ENCODE data around the gene CDC42EP3.

CDC42EP3 gene

GRCh38 chr2:37656512-37657423 is 14.7 kb downstream of the CDC42EP3 start:
- peaks cover 13% of the 10 kb centered on the region for H3K4me1 ChIP-seq
- H3K4me3 ChIP-seq (ENCODE audit: low read depth, low read length): no peak overlapping the region
- H3K9me3 ChIP-seq (ENCODE audit: control insufficient read depth, low read length): no peaks in the 10 kb centered on the region
- no peaks in the 10 kb centered on the region for H3K36me3 ChIP-seq (ENCODE audit: control insufficient read depth, insufficient read depth, low read length)
- peak overlapping the region; percentile 46 for H3K27ac ChIP-seq
- no peak overlapping the region for H3K4me2 ChIP-seq (ENCODE audit: low read length)
- H2AFZ ChIP-seq: no peak overlapping the region
- H3K79me2 ChIP-seq: peaks cover 3% of the 10 kb centered on the region
- H3K27me3 ChIP-seq (ENCODE audit: control insufficient read depth, insufficient read depth, low read length): no peaks in the 10 kb centered on the region
- H3K9ac ChIP-seq: no peak overlapping the region
- TF ChIP-seq CTCF (IDR thresholded peaks at IDR 0.05): no peak

DNA sequence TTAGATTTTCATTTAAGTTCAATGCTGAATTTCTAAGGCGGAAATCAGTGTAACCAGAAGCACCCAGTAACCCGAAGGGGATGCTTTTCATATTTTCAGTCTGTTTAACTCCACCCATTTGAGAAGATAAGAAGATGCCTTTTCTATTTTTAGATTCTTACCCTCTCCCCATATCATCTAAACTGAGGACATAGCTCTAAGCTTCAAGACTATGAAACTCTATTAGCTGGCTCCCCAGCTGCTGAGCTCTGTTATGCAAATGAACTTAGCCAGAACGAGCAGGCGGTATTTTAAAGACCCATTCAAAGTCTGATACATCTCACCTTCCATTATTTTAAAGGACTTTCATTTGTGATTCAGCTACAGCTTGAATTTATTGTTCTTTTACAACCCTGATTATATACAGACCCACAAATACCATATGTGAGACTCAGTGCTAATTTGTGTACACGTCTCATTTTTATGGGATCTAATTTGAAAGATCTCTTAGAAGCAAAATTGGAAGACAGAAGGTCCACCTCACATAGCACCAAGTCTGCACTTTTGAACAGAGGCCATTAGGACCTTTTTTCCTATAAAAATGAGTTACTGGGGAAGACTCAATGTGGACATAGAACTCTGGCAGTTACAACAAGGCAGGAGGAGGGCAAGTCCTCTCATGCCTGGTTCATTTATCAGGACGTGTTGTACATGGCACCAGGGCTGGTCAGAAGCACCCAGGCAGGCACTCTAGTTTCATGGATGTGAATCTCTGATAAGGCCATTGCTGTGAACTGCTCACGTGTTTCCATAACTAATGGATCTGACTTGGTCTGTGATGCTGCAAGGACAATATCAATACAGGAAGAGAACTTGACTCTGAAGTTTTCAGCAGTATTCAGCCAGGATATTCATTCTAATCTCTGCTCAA is 16.3 kb downstream of the CDC42EP3 start:
- Histone ChIP-seq H3K27ac (no peak overlapping the region), H3K4me1 (peaks cover 13% of the 10 kb centered on the region)
- no peak for TF ChIP-seq CTCF (IDR thresholded peaks at IDR 0.05)

GRCh38 chr2:37654419-37654818 is 17.0 kb downstream of the CDC42EP3 start:
- no peak overlapping the region for H2AFZ ChIP-seq
- H3K4me2 ChIP-seq (ENCODE audit: low read length): no peak overlapping the region
- peaks cover 6% of the 10 kb centered on the region for H3K79me2 ChIP-seq
- H3K4me3 ChIP-seq (ENCODE audit: low read depth, low read length): no peak overlapping the region
- H3K27me3 ChIP-seq (ENCODE audit: control insufficient read depth, insufficient read depth, low read length): no peaks in the 10 kb centered on the region
- peaks cover 10% of the 10 kb centered on the region for H3K4me1 ChIP-seq
- H3K27ac ChIP-seq: peak overlapping the region; percentile 57
- H3K9ac ChIP-seq: no peak overlapping the region
- H3K9me3 ChIP-seq (ENCODE audit: control insufficient read depth, low read length): no peaks in the 10 kb centered on the region
- no peak for TF ChIP-seq CTCF (IDR thresholded peaks at IDR 0.05)
- H3K36me3 ChIP-seq (ENCODE audit: control insufficient read depth, insufficient read depth, low read length): no peaks in the 10 kb centered on the region

More for the DNA sequence above, 16.3 kb downstream of the CDC42EP3 start:
- Histone ChIP-seq H3K36me3 (ENCODE audit: control insufficient read depth, insufficient read depth, low read length) (no peaks in the 10 kb centered on the region), H3K4me2 (ENCODE audit: low read length) (no peak overlapping the region), H2AFZ (no peak overlapping the region), H3K79me2 (peaks cover 6% of the 10 kb centered on the region), H3K4me3 (ENCODE audit: low read depth, low read length) (no peak overlapping the region), H3K9ac (no peak overlapping the region), H3K27me3 (ENCODE audit: control insufficient read depth, insufficient read depth, low read length) (no peaks in the 10 kb centered on the region), H3K9me3 (ENCODE audit: control insufficient read depth, low read length) (no peaks in the 10 kb centered on the region)

GRCh38 chr2:37653805-37654378 is 17.6 kb downstream of the CDC42EP3 start:
- peaks cover 6% of the 10 kb centered on the region for H3K79me2 ChIP-seq
- no peak overlapping the region for H3K4me3 ChIP-seq (ENCODE audit: low read depth, low read length)
- peak overlapping the region; percentile 57 for H3K27ac ChIP-seq
- no peak overlapping the region for H3K9ac ChIP-seq
- no peak for TF ChIP-seq CTCF (IDR thresholded peaks at IDR 0.05)
- peaks cover 6% of the 10 kb centered on the region for H3K4me1 ChIP-seq
- H3K36me3 ChIP-seq (ENCODE audit: control insufficient read depth, insufficient read depth, low read length): no peaks in the 10 kb centered on the region
- no peak overlapping the region for H2AFZ ChIP-seq
- no peaks in the 10 kb centered on the region for H3K9me3 ChIP-seq (ENCODE audit: control insufficient read depth, low read length)
- no peak overlapping the region for H3K4me2 ChIP-seq (ENCODE audit: low read length)
- H3K27me3 ChIP-seq (ENCODE audit: control insufficient read depth, insufficient read depth, low read length): no peaks in the 10 kb centered on the region
